GM18951 (cell line): ENCODE results near the gene MT1G.
A peak's percentile ranks its signal among the peaks of the same experiment; 100 is the strongest.
"Not testable (repeated sequence)": the region's sequence is repeated elsewhere in the genome, so short reads cannot be mapped to it uniquely, and the experiment has no call there.

Source experiments
- POLR2A ChIP-seq: IDR thresholded peaks from 4 replicates; pipeline ENCODE4 v1.6.1; 2011; ENCODE audit warnings: mild to moderate bottlenecking; ENCODE audit not compliant: insufficient read length, insufficient read depth; ENCODE audit errors: extremely low read depth
- in situ Hi-C: fragments of 300-500 bp; cut with MboI; formaldehyde crosslinking; loops from one replicate; pipeline ENCODE4 v1.12.0; 2022; ENCODE audit warnings: low sequenced_read_pairs, mixed read lengths, inconsistent platforms; ENCODE audit not compliant: unreplicated experiment

MT1G gene

DNA sequence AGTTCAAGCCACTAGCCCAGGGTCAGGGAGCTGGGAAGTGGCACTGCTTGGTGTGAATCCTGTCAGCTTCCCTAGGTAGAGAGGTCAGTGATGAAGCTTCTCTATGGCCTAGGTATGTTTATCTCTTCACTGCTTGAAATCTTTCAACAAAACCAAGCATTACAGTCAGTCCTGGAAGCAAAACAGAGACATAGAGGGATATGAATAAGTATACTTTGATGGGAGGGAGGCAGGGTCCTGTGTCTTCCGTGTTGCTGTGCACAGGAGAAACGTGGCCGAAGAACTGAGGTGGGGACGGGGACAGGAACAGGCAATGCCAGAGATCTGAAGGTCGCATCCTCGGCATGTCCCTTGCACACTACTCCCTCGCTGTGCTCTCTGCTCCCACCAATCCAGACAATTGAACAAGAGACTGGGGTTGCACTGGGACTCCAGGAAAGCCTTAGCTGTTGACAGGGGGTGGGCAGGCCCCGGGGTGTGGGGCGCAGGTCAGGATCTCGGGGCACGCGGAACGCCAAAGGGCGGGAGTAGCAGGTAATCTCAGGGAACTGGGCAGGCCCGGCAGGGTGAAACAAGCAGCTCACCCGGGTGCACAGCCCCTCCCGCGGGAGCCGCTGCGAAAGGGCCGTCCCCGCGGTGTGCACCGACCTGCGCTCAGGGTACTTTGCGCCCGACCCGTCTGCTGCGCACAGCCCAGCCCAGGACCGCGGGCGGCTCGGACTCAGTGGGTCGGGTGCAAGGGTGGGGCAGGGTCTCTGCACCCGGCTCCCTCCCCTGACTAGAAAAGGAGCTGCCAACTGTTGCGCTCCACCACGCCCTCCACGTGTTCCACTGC, 1.4 kb upstream of the MT1G start, which contains the start of gene MT1H:
MT1H (plus strand) TSS at position 810 of the 835 bp plus-strand sequence. CDS start 71 bp downstream, outside the sequence.
- no peak for TF ChIP-seq POLR2A
- in situ Hi-C loops: no loop called here

DNA sequence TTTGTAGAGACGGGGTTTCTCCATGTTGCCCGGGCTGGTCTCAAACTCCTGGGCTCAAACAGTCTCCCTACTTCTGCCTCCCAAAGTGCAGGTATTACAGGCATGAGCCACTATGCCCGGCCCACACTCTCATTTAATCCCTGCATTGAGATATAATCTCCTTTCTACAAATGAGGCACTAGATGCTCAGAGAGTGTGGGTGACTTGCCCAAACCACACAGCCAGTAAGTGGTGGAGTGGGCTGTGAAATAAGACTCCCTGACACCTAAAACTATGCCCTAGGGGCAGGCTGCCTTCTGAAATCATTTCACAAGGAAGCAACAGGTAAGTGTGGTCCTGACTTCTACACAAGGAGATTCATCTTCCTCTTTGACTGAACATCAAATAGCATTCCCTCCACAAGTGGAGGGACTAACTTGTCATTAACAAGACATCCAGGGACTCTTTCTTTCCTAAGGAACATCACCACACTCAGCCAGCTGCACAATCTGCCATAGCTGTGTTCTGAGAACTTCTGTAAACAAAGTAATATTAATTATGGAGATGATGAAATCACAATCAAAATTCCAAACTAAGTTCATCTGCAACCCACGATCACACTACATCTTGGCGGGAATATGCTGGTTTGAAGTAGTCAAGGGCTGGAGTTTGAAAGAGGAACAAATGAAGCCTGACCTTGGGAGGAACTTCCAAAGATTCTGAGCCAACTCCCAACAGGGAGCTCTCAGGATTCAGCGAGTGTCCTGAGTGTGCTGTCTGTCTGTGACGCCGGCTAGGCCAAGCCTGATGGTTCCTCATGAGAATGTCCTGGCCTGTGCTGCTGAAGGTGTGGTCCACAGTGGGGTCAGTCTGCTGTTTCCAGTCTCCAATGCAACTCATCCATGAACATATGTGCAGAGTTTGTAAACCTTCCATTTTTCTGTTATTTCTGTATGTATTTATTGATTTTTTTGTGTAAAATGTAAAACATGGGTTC, 2.3 kb downstream of the MT1G start:
- in situ Hi-C loops: not testable (repeated sequence)

DNA sequence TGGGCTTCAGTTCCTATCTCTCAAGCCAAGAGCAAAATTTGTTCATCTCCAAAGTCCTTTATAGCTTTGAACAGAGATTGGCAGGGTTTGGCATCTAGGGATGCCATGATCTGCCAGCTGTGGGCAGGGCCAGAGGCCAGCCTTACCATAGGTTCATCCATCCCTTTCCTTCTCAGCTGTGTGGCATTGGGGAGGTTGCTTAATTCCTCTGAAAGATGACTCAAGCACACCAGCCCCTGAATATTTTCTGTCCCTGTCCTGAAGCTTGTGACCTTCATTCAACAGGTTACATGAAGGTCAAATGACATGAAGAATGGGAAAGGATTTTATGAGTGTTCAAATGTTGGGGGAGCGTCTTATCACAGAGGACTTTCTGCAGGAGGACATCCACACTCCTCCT, 3.4 kb downstream of the MT1G start:
- in situ Hi-C loops: no loop called here
- no peak for TF ChIP-seq POLR2A

DNA sequence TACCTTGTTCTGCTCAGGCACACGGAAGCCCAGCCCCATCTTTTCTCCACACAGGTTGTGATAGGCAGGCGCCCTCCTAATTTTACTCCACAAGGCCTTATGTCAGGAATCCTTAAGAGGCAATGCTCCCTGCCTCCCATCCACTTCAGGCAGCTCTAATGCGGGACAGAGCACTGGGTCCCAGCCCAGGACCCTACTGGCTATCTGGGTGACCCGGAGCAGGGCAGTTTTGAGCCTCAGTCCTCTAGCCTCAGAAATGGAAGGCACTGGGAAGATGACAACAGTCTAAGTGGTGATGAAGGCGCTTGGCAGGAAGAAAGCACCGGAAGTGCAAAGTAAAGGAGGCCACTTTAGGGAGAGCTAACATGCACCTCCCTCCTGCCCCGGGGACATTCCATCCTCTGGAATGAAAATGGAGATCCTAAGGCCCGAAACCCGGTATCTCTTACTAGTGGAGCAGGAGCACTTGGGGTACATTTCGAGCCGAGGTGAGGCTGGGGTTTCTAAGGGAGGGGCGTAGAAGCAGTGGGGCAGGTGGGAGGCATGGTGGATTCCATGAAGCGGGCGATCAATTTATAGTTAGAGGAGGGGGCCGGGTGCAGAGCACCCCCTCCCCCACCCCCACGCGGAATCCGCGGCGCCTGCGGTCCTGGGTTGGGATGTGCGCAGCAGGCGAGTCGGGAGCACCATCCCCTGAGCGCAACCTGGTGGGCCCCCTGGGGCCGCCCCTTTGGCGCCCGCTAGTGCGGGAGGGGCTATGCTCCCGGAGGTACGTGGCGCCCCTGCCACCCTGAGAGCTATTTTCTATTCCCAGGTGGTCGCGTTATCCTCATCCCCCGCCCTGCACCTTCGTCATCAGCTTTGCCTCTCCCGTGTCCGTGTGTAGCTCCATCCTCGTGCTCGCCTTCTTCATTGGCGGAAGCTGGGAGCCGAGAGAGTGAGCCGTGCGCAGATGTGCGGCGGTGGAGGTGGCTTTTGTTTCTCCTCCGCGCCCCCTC, 5.2 kb downstream of the MT1G start:
- no peak for TF ChIP-seq POLR2A
- in situ Hi-C loops: no loop called here

DNA sequence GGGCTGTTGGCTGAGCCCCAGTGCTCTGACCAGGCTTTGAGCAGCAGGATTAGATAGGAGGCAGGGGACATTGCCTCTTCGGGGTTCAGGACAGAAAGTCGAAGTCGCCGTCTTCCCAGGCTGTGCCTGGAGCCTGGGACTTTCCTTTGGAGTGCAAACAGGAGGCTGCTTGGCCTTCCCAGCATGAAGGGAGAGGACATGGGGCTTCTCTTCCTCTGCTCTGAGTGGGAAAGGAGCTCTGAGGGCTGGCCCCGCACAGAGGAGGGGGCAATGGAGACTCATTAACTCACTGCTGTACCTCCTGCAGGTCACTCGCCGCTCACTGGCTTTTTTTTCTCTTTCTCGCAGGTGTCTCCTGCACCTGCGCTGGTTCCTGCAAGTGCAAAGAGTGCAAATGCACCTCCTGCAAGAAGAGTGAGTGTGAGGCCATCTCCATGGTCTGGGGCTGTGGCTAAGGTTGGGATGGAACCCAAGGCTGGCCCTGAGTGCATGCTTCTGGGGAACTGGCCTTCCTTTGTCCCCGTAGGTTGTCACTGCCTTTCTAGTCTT, 9.5 kb downstream of the MT1G start:
- in situ Hi-C loops: no loop called here
- TF ChIP-seq POLR2A: no peak

DNA sequence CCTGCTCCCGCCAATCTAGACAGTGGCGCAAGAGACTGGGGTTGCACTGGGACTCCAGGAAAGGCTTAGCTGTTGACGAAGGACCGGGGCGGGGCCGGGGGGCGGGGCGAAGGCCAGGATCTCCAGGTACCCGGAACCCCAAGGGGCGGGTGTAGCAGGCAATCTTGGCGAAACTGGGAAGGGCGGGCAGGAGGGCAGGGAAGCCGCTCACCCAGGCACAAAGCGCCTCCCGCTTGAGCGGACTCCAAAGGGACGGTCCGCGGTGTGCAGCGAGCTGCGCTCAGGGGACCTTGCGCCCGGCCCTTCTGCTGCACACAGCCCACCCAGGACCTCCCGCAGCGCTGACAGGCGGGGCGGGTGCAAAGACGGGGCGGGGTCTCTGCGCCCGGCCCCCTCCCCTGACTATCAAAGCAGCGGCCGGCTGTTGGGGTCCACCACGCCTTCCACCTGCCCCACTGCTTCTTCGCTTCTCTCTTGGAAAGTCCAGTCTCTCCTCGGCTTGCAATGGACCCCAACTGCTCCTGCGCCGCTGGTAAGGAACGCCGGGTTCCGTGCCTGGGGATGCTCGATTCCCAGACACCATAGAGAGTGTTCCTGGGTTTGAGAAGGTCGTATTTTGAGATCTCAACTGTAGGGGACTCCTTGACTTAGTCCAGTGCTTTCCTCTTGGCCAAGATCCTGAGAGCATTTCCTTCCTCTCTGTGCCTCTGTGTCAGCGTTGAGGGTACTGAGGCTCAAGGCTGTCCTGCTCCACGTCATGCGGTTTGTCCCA, 10.1 kb downstream of the MT1G start, which contains the start of gene MT1F:
MT1F (plus strand) TSS at position 405 of the 772 bp plus-strand sequence; CDS start at position 505, 100 bp downstream.
- peak; percentile 40 for TF ChIP-seq POLR2A
- in situ Hi-C loops: no loop called here

DNA sequence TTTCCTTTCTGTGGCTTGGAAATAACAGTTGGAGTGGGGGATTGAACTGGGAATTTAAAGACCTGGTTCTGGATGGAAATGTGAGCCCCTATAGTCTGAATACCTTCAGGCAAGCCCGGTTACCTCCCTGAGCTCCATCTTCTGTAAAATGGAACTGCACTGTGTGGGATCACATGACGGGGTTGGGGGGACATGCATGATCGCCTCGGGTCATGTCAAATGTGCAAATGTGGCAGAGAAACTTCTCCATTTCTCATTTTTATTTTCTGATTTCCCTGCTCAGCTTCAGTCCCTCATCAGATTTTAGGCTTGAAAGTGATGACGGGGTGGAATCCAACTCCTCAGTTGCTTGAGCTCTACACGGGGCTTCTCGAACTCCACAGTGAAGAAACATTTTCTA, 14.6 kb downstream of the MT1G start:
- no peak for TF ChIP-seq POLR2A
- in situ Hi-C loops: no loop called here

DNA sequence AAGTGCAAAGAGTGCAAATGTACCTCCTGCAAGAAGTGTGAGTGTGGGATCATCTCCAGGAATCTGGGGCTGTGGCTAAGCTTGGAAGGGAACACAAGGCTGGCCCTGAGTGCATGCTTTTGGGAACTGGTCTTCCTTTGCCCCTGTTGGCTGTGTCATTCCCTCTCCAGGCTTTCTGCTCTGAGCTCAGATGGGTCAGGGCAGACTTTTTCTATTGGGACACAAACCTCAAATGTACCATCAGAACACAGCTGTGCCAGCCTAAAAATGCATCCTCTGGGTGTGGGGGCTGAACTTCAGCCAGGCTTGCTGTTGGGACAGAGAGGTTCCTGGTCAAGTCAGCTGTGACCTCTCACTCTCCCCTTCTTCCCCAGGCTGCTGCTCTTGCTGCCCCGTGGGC, 15.3 kb downstream of the MT1G start:
- in situ Hi-C loops: no loop called here
- TF ChIP-seq POLR2A: no peak

DNA sequence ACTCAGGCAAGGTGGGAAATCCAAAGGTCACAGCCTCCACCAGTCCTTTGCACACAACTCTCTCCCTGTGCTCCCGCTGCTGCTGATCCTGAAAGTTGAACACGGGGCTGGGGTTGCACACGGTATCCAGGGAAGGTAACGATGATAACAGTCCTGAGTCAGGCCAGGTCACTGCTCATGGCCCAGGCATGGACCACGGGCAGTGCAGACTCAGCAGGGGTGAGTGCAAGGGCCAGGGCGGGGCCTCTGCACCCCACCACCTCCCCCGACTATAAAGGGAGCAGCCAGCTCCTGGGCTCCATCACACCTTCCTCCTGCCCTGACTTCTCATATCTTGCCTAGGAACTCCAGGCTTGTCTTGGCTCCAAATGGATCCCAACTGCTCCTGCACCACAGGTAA, 16.3 kb downstream of the MT1G start, which contains the start of gene MT1B:
MT1B (plus strand) TSS at position 301 of the 400 bp plus-strand sequence; CDS start at position 369, 68 bp downstream.
- TF ChIP-seq POLR2A: no peak
- in situ Hi-C loops: no loop called here

DNA sequence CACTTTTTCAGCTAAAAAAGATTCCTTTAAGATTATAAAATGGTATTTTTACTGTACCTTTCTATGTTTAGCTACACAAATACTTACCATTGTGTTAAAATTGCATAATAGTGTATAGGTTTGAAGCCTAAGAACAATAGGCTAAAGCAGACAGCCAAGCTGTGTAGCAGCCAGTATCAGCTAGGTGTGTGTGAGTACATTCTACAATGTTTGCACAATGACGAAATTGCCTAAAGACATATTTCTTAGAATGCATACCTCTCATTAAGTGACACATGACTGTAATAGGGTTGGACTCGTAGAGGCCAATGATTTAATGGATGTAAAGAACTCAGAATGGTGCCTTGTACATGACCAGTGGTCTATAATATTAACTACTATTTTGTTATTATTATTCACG, 18.0 kb downstream of the MT1G start:
- TF ChIP-seq POLR2A: no peak
- in situ Hi-C loops: no loop called here

DNA sequence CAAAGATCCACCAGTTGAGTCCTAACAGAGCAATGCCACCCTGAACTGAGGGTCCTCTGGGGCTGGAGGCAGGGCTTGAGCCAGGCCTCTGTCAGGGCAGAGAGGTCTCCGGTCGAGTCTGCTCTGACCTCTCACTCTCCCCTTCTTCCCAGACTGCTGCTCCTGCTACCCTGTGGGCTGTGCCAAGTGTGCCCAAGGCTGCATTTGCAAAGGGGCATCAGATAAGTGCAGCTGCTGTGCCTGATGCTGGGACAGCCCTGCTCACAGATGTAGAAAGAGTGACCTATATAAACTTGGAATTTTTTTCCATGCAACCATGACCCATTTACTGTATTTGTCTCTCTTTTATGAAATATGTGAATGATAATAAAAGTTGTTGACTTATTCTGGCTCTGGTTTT, 18.6 kb downstream of the MT1G start:
- in situ Hi-C loops: no loop called here

More for the DNA sequence above, 18.6 kb downstream of the MT1G start:
- TF ChIP-seq POLR2A: no peak
